HG03442 (cell line): ENCODE measurements around the gene IL19.

Source experiments
- ATAC-seq: cut with Tn5 transposase; IDR thresholded peaks from one replicate; pipeline ENCODE4 v1.9.1; 2021; ENCODE audit warnings: mild to moderate bottlenecking, moderate library complexity; ENCODE audit not compliant: unreplicated experiment

The IL19 gene

DNA sequence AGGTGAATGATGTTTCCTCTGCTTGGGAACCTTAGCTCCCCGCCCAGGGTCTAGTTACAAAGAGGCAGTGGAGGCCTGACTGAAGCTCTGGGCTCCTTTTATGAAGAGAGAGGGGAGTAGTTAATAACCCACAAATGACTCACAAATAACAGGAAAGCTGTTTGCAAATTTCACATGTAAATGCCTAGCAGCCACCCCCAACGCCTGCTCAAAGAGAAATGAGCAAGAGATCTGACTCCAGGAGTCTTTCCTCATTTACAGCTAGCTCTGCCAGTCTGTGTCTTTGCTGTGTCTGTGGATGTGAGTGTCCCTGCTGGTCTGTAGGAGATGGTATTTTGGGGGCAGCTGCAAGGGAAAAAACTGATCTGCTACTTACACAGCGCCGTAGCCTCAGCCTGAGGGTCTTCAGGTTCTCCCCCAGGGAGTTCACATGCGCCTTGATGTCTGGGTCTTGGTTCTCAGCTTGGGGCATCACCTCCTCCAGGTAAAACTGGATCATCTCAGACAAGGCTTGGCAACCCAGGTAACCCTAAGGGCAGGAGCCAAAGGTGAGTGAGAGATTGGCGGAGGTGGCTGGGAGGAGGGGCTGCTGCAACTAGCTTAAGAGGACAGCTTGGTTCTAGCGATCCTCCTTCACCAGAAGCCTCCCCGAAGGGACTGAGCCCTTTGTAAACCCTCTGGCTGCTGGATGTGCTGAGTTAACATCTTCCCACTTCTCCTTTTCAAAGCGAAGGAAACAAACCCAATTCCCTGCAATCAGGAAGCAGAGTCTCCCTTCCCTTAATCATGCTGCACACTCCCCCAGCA, at the start of gene IL19:
TSS of gene IL19 (plus strand) at position 243 of the 807 bp plus-strand sequence. CDS start 65,890 bp downstream, outside the sequence.
- no peak for ATAC-seq

DNA sequence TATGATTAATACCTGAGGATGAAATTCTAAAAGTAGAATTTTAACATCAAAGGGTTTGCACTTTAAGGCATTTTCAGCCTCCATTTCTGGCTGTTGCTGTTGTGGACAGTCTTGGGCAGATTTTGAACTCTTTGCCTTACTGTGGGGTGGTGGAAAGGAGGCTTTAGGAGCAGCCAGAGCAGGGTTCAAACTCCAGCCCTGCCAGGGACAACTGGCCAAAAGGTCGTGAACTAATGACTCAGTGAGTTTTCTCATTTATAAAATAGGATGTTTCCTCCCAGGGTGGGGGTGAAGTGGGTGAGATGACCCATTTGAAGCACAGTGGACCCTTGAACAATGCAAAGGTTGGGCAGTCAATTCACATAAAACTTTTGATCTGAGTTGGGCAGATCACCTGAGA, 49.1 kb upstream of the IL19 start:
- no peak for ATAC-seq

DNA sequence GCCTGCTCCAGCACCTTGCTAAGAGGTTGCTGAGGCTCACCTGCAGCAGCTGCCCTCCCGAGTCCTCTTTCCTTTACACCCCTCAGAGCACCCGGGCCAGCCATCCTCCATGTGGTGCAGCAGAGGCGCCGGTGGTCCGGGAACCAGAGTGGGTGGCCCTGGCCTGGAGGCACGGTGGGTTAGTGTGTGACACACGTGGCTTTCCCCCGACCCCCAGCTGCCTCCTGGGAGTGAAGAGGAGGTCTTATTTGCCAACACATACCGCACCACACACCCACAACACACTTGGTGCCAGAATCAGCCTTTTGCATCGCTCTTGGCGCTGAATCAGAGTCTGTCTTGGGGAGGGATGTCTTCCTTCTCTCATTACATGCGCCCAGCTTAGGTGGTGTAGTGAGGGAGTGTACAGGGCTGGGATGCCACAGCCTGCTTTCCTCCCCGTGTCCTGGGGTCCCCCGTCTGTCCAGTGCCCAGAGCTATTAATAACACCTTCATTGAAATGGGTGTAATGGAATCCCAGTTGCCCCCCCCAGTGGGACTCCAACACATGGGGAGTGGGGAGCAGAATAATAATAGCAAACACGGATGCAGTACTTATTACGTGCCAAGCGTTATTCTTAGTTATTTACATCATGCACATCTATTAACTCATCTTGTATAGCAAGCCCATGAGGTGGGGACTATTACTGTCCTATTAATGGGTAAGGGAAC, 47.7 kb upstream of the IL19 start:
- no peak for ATAC-seq

- ATAC-seq, result no peak
Measured at GRCh38 chr1:206723462-206723804, 47.1 kb upstream of the IL19 start.

GRCh38 chr1:206723805-206724472, 46.6 kb upstream of the IL19 start:
- no peak for ATAC-seq

- ATAC-seq, result no peak
Measured at GRCh38 chr1:206725109-206725963, 45.2 kb upstream of the IL19 start.

- no peak for ATAC-seq
Measured at GRCh38 chr1:206727981-206728696, 42.4 kb upstream of the IL19 start.

DNA sequence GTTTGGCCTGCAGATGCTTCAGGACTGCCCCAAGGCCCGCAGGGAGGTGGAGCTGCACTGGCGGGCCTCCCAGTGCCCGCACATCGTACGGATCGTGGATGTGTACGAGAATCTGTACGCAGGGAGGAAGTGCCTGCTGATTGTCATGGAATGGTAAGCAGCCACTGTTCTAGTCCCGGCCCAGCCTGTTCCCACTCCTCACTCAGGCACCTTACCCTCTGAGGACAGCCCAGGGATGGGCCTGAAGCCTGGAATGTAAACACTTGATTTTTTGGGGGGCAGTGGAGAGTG, 41.9 kb upstream of the IL19 start:
- no peak for ATAC-seq

- ATAC-seq, result no peak
Measured at GRCh38 chr1:206729050-206729449, 41.5 kb upstream of the IL19 start.

GRCh38 chr1:206729507-206729906, 41.1 kb upstream of the IL19 start:
- no peak for ATAC-seq

DNA sequence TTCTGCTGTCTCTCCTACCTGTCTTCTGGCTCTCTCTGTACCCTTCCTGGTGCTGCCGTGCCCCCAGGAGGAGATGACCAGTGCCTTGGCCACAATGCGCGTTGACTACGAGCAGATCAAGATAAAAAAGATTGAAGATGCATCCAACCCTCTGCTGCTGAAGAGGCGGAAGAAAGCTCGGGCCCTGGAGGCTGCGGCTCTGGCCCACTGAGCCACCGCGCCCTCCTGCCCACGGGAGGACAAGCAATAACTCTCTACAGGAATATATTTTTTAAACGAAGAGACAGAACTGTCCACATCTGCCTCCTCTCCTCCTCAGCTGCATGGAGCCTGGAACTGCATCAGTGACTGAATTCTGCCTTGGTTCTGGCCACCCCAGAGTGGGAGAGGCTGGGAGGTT, 38.1 kb upstream of the IL19 start:
- no peak for ATAC-seq

- ATAC-seq, result no peak
Measured at GRCh38 chr1:206732992-206733391, 37.6 kb upstream of the IL19 start.

GRCh38 chr1:206734499-206735142, 36.0 kb upstream of the IL19 start:
- no peak for ATAC-seq

DNA sequence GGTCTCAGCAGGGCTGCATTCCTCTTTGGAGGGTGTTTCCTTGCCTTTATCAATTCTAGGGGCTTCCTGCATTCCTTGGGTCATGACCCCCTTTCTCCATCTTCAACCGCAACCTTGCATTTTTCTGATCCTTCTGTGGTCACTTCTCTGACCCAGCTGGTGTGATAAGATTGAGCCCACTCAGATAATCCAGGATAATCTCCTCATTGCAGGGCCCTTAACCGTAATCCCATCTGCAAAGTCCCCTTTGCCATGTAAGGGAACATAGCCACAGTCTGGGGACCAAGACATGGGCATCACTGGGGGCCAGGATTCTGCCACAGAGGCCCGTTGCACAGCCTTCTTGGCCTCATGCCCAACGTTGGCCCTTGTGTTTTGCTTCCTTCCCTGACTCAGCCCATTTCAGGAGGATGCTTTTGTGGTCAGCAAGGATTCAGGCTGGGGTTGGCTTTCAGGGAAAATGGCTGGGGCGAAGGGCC, 35.0 kb upstream of the IL19 start:
- no peak for ATAC-seq

- no peak for ATAC-seq
Measured at GRCh38 chr1:206736878-206737728, 33.5 kb upstream of the IL19 start.

DNA sequence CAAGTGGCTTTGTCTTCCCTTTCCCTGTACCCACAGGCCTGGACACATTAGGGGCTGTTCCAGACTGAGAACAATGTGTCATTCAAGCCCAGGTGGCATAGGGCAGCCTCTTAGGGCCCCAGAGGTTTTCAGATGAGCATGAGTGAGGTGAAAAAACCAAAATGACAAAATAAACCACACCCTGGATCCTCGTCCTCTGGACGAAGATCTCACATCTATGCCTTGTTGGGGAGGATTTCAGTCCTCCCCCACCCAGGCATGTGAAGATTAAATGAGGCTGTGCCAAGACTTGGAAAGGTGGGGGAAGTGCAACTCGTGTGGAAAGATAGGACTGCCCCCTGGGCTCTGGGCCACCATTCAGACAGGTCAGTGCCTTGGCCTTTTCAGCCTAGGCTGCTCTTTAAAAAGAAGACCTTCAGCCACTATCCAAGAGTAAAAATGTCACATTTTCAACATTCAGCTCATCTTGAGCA, 32.8 kb upstream of the IL19 start:
- ATAC-seq, result no peak

GRCh38 chr1:206738370-206739366, 31.9 kb upstream of the IL19 start:
- ATAC-seq, result no peak
